Measurements from ENCODE around the gene ATP2A1.
"Not testable (repeated sequence)": the region's sequence is repeated elsewhere in the genome, so short reads cannot be mapped to it uniquely, and the experiment has no call there.

Gene ATP2A1

GRCh38 chr16:28938721-28939120 lies 60.4 kb downstream of the ATP2A1 start:
- no peak for DNase-seq

GRCh38 chr16:28939825-28940224 lies 61.5 kb downstream of the ATP2A1 start:
- not testable (repeated sequence) for DNase-seq

- no peak for DNase-seq
Observed at GRCh38 chr16:28943281-28943680, 65.0 kb downstream of the ATP2A1 start.

- no peak for DNase-seq
Observed at GRCh38 chr16:28946681-28947080, 68.4 kb downstream of the ATP2A1 start.

GRCh38 chr16:28950648-28951409 lies 72.5 kb downstream of the ATP2A1 start, which contains the start of gene NFATC2IP:
Gene NFATC2IP (plus strand): TSS chr16:28950937. CDS start chr16:28951012, 75 bp downstream.
- peak; percentile 100 for DNase-seq

GRCh38 chr16:28951410-28951943 lies 73.2 kb downstream of the ATP2A1 start:
- no peak for DNase-seq

Measured in NCI-H510A treated with DMSO at 0.1 percent for 48 hours (cell line).